Measurements from ENCODE around the gene MUC5AC. TPM values are rescaled to one million over a fixed set of nuclear protein-coding genes. Genes with fewer than 3 reads are reported as not detected.
"Not testable (repeated sequence)": the region's sequence is repeated elsewhere in the genome, so short reads cannot be mapped to it uniquely, and the experiment has no call there.

The MUC5AC gene
- total RNA-seq, 1 experiment from 2014 or later: 51.2 TPM

DNA sequence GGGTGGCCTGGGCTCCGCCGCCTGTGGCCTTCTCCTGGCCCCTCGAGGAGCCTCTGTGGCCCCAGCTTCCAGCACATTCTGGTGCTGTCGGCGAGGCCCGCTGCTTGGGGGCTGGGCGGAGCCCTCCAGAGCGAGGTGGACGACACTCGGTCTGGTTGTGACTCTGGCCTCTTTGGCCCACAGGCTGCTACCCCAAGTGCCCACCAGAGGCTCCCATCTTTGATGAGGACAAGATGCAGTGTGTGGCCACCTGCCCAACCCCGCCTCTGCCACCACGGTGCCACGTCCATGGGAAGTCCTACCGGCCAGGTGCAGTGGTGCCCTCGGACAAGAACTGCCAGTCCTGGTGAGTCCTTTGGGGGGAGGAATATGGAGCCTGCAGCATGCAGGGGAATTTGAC is 22.4 kb downstream of the MUC5AC start:
- Mint-ChIP-seq H3K4me3 (ENCODE audit: low read depth, unreplicated experiment) (no peak overlapping the region), H3K27me3 (ENCODE audit: unreplicated experiment) (no peaks in the 10 kb centered on the region), H3K27ac (ENCODE audit: unreplicated experiment) (no peak overlapping the region), H3K4me1 (ENCODE audit: low read depth, unreplicated experiment) (no peaks in the 10 kb centered on the region), H3K9me3 (ENCODE audit: low read depth, unreplicated experiment) (peaks cover 4% of the 10 kb centered on the region), H3K36me3 (ENCODE audit: insufficient read depth, unreplicated experiment) (peaks cover 26% of the 10 kb centered on the region)
- TF ChIP-seq, protein P1, sequence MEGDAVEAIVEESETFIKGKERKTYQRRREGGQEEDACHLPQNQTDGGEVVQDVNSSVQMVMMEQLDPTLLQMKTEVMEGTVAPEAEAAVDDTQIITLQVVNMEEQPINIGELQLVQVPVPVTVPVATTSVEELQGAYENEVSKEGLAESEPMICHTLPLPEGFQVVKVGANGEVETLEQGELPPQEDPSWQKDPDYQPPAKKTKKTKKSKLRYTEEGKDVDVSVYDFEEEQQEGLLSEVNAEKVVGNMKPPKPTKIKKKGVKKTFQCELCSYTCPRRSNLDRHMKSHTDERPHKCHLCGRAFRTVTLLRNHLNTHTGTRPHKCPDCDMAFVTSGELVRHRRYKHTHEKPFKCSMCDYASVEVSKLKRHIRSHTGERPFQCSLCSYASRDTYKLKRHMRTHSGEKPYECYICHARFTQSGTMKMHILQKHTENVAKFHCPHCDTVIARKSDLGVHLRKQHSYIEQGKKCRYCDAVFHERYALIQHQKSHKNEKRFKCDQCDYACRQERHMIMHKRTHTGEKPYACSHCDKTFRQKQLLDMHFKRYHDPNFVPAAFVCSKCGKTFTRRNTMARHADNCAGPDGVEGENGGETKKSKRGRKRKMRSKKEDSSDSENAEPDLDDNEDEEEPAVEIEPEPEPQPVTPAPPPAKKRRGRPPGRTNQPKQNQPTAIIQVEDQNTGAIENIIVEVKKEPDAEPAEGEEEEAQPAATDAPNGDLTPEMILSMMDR (IDR thresholded peaks at IDR 0.05; ENCODE audit: unreplicated experiment): no peak
- no peak for DNase-seq
- CTCF ChIA-PET: no interaction called here
- intact Hi-C loops (cut with micrococcal nuclease; ENCODE audit: unreplicated experiment): no loop called here
- BruUV-seq (replicated peaks): no TSS peak

DNA sequence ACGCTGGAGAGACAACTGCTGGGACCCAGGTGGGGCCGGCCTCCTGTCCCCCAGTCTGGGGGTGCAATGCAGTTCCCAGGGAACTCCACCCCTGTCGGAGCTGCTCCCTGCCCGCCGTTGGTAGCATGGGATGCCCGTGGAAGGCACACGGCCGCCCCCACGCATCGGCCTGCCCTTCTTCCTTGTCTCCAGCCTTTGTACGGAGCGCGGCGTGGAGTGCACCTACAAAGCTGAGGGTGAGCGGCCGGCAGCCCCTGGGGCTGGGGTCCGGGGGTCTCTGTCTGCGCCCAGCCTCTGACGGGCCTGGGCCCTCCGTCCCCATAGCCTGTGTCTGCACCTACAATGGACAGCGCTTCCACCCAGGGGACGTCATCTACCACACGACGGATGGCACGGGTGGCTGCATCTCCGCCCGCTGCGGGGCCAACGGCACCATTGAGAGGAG is 23.2 kb downstream of the MUC5AC start:
- Mint-ChIP-seq H3K36me3 (ENCODE audit: insufficient read depth, unreplicated experiment) (peaks cover 19% of the 10 kb centered on the region), H3K27me3 (ENCODE audit: unreplicated experiment) (no peaks in the 10 kb centered on the region), H3K9me3 (ENCODE audit: low read depth, unreplicated experiment) (no peaks in the 10 kb centered on the region), H3K4me3 (ENCODE audit: low read depth, unreplicated experiment) (no peak overlapping the region), H3K4me1 (ENCODE audit: low read depth, unreplicated experiment) (no peaks in the 10 kb centered on the region), H3K27ac (ENCODE audit: unreplicated experiment) (no peak overlapping the region)
- intact Hi-C loops (cut with micrococcal nuclease; ENCODE audit: unreplicated experiment): no loop called here
- TF ChIP-seq, protein P1 (IDR thresholded peaks at IDR 0.05; ENCODE audit: unreplicated experiment): no peak
- no TSS peak for BruUV-seq (replicated peaks)
- no peak for DNase-seq
- CTCF ChIA-PET: no interaction called here

DNA sequence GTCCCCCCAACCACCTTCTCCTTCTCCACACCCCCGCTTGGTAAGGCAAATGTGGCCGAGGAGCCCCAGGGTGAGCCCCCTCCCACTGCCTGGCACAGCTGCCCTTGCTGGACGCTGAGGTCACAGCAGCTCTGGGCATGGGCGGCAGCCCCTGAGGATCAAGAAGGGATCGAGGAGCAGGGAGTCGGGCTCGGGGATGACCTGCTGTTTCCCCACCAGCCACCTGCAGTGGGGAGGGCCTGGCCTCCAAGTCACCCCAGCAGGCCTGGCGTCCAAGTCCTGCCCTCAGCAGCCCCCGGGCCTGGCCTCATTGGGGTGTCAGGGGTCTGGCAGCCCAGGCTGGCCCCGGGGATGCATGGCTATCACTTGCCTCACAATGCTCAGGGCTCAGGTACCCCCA is 23.7 kb downstream of the MUC5AC start:
- peaks cover 17% of the 10 kb centered on the region for H3K36me3 Mint-ChIP-seq (ENCODE audit: insufficient read depth, unreplicated experiment)
- CTCF ChIA-PET: no interaction called here
- no peak overlapping the region for H3K27ac Mint-ChIP-seq (ENCODE audit: unreplicated experiment)
- H3K4me3 Mint-ChIP-seq (ENCODE audit: low read depth, unreplicated experiment): no peak overlapping the region
- no peaks in the 10 kb centered on the region for H3K9me3 Mint-ChIP-seq (ENCODE audit: low read depth, unreplicated experiment)
- DNase-seq: no peak
- intact Hi-C loops (cut with micrococcal nuclease; ENCODE audit: unreplicated experiment): no loop called here
- BruUV-seq (replicated peaks): no TSS peak
- no peaks in the 10 kb centered on the region for H3K4me1 Mint-ChIP-seq (ENCODE audit: low read depth, unreplicated experiment)
- TF ChIP-seq, protein P1 (IDR thresholded peaks at IDR 0.05; ENCODE audit: unreplicated experiment): no peak
- no peaks in the 10 kb centered on the region for H3K27me3 Mint-ChIP-seq (ENCODE audit: unreplicated experiment)

DNA sequence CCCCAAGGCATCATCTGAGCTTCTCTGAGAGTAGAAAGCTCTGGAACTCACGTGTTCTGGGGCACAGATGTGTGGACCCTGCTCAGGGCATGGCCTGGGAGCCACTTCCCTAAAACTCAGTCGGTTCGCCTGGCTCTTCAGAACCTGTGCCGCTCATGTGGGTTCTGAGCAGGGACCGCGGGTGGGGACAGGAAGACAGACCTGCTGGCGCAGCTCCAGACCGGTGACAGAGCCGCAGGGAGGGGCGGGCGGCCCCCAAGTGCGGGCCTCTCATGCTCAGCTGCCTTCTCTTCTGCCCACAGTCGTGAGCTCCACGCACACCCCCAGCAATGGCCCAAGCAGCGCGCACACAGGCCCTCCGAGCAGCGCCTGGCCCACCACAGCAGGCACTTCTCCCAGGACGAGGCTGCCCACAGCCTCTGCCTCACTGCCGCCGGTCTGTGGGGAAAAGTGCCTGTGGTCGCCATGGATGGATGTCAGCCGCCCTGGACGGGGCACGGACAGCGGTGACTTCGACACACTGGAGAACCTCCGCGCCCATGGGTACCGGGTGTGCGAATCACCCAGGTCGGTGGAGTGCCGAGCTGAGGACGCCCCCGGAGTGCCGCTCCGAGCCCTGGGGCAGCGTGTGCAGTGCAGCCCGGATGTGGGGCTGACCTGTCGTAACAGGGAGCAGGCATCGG is 24.2 kb downstream of the MUC5AC start:
- TF ChIP-seq, protein P1 (IDR thresholded peaks at IDR 0.05; ENCODE audit: unreplicated experiment): no peak
- no peaks in the 10 kb centered on the region for H3K4me1 Mint-ChIP-seq (ENCODE audit: low read depth, unreplicated experiment)
- H3K27ac Mint-ChIP-seq (ENCODE audit: unreplicated experiment): no peak overlapping the region
- intact Hi-C loops (cut with micrococcal nuclease; ENCODE audit: unreplicated experiment): no loop called here
- H3K9me3 Mint-ChIP-seq (ENCODE audit: low read depth, unreplicated experiment): no peaks in the 10 kb centered on the region
- no TSS peak for BruUV-seq (replicated peaks)
- H3K36me3 Mint-ChIP-seq (ENCODE audit: insufficient read depth, unreplicated experiment): peaks cover 17% of the 10 kb centered on the region
- DNase-seq: no peak
- no peaks in the 10 kb centered on the region for H3K27me3 Mint-ChIP-seq (ENCODE audit: unreplicated experiment)
- CTCF ChIA-PET: no interaction called here
- H3K4me3 Mint-ChIP-seq (ENCODE audit: low read depth, unreplicated experiment): no peak overlapping the region

DNA sequence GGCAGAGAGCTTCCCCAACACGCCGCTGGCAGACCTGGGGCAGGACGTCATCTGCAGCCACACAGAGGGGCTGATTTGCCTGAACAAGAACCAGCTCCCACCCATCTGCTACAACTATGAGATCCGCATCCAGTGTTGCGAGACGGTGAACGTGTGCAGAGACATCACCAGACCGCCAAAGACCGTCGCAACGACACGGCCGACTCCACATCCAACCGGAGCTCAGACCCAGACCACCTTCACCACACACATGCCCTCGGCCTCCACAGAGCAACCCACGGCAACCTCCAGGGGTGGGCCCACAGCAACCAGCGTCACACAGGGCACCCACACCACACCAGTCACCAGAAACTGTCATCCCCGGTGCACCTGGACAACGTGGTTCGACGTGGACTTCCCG is 26.4 kb downstream of the MUC5AC start:
- H3K27ac Mint-ChIP-seq (ENCODE audit: unreplicated experiment); intact Hi-C loops (cut with micrococcal nuclease; ENCODE audit: unreplicated experiment); H3K27me3 Mint-ChIP-seq (ENCODE audit: unreplicated experiment); DNase-seq; H3K9me3 Mint-ChIP-seq (ENCODE audit: low read depth, unreplicated experiment); H3K4me3 Mint-ChIP-seq (ENCODE audit: low read depth, unreplicated experiment); BruUV-seq (replicated peaks); H3K4me1 Mint-ChIP-seq (ENCODE audit: low read depth, unreplicated experiment); CTCF ChIA-PET: not testable (repeated sequence)
- peaks cover 12% of the 10 kb centered on the region for H3K36me3 Mint-ChIP-seq (ENCODE audit: insufficient read depth, unreplicated experiment)

DNA sequence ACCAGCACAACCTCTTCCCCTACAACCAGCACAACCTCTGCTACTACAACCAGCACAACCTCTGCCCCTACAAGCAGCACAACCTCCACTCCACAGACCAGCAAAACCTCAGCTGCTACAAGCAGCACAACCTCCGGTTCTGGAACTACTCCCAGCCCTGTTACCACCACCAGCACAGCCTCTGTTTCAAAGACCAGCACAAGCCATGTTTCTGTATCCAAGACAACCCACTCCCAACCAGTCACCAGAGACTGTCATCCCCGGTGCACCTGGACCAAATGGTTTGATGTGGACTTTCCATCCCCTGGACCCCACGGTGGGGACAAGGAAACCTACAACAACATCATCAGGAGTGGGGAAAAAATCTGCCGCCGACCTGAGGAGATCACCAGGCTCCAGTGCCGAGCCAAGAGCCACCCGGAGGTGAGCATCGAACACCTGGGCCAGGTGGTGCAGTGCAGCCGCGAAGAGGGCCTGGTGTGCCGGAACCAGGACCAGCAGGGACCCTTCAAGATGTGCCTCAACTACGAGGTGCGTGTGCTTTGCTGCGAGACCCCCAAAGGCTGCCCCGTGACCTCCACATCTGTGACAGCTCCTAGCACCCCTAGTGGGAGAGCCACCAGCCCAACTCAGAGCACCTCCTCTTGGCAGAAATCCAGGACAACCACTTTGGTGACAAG is 30.8 kb downstream of the MUC5AC start:
- DNase-seq; H3K27me3 Mint-ChIP-seq (ENCODE audit: unreplicated experiment); CTCF ChIA-PET: not testable (repeated sequence)

DNA sequence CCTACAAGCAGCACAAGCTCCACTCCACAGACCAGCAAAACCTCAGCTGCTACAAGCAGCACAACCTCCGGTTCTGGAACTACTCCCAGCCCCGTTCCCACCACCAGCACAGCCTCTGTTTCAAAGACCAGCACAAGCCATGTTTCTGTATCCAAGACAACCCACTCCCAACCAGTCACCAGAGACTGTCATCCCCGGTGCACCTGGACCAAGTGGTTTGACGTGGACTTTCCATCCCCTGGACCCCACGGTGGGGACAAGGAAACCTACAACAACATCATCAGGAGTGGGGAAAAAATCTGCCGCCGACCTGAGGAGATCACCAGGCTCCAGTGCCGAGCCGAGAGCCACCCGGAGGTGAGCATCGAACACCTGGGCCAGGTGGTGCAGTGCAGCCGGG is 32.1 kb downstream of the MUC5AC start:
- DNase-seq; H3K27me3 Mint-ChIP-seq (ENCODE audit: unreplicated experiment); H3K36me3 Mint-ChIP-seq (ENCODE audit: insufficient read depth, unreplicated experiment); H3K4me1 Mint-ChIP-seq (ENCODE audit: low read depth, unreplicated experiment); CTCF ChIA-PET; intact Hi-C loops (cut with micrococcal nuclease; ENCODE audit: unreplicated experiment); H3K4me3 Mint-ChIP-seq (ENCODE audit: low read depth, unreplicated experiment); H3K27ac Mint-ChIP-seq (ENCODE audit: unreplicated experiment); H3K9me3 Mint-ChIP-seq (ENCODE audit: low read depth, unreplicated experiment): not testable (repeated sequence)
- TSS peak; percentile 9 for BruUV-seq (replicated peaks)

More for the DNA sequence above, 30.8 kb downstream of the MUC5AC start:
- H3K36me3 Mint-ChIP-seq (ENCODE audit: insufficient read depth, unreplicated experiment); H3K9me3 Mint-ChIP-seq (ENCODE audit: low read depth, unreplicated experiment); H3K4me1 Mint-ChIP-seq (ENCODE audit: low read depth, unreplicated experiment); BruUV-seq (replicated peaks); intact Hi-C loops (cut with micrococcal nuclease; ENCODE audit: unreplicated experiment); H3K4me3 Mint-ChIP-seq (ENCODE audit: low read depth, unreplicated experiment); H3K27ac Mint-ChIP-seq (ENCODE audit: unreplicated experiment): not testable (repeated sequence)
